Astrocyte (in vitro differentiated cells and primary cell): ENCODE data around the gene OR13A1.
"Not testable (repeated sequence)": the region's sequence is repeated elsewhere in the genome, so short reads cannot be mapped to it uniquely, and the experiment has no call there.

ENCODE experiments used
- EZH2 ChIP-seq: IDR thresholded peaks from 2 replicates; pipeline ENCODE4 v1.6.1; 2012; ENCODE audit warnings: mild to moderate bottlenecking, low read length, inconsistent platforms; ENCODE audit not compliant: insufficient read depth
- TF ChIP-seq, protein P1 (sequence below): IDR thresholded peaks from 2 replicates; pipeline ENCODE4 v1.5.1; 2011; ENCODE audit warnings: low read depth, mild to moderate bottlenecking, inconsistent platforms, low read length, moderate library complexity; ENCODE audit not compliant: insufficient read depth

DNA sequence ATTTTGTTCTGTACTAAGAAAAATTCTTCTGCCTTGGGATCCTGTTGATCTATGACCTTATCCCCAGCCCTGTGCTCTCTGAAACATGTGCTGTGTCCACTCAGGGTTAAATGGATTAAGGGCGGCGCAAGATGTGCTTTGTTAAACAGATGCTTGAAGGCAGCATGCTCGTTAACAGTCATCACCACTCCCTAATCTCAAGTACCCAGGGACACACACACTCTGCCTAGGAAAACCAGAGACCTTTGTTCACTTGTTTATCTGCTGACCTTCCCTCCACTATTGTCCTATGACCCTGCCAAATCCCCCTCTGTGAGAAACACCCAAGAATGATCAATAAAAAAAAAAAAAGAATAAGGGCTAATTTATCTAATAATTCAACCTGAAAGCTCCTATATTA lies 54.8 kb downstream of the OR13A1 start:
- TF ChIP-seq, protein P1, sequence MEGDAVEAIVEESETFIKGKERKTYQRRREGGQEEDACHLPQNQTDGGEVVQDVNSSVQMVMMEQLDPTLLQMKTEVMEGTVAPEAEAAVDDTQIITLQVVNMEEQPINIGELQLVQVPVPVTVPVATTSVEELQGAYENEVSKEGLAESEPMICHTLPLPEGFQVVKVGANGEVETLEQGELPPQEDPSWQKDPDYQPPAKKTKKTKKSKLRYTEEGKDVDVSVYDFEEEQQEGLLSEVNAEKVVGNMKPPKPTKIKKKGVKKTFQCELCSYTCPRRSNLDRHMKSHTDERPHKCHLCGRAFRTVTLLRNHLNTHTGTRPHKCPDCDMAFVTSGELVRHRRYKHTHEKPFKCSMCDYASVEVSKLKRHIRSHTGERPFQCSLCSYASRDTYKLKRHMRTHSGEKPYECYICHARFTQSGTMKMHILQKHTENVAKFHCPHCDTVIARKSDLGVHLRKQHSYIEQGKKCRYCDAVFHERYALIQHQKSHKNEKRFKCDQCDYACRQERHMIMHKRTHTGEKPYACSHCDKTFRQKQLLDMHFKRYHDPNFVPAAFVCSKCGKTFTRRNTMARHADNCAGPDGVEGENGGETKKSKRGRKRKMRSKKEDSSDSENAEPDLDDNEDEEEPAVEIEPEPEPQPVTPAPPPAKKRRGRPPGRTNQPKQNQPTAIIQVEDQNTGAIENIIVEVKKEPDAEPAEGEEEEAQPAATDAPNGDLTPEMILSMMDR = not testable (repeated sequence)
- TF ChIP-seq EZH2 = not testable (repeated sequence)
